ENCODE measurements around the gene RIPPLY3.

Gene RIPPLY3

GRCh38 chr21:37005548-37006485, 685 bp upstream of the RIPPLY3 start:
- no peak for TF ChIP-seq CTCF (IDR thresholded peaks at IDR 0.05)
- Histone ChIP-seq H3K27me3 (peaks cover 80% of the 10 kb centered on the region), H3K27ac (no peak overlapping the region), H3K4me1 (ENCODE audit: control insufficient read depth in 1 of 2, insufficient read depth in 1 of 2, low read depth in 1 of 2, low read length in 1 of 2) (peaks cover 0 to 11% of the 10 kb centered on the region in 2 experiments), H3K36me3 (no peaks in the 10 kb centered on the region), H3K9me3 (no peaks in the 10 kb centered on the region), H3K4me3 (ENCODE audit: low read depth in 1 of 2, low read length in 1 of 2) (no peak overlapping the region)

GRCh38 chr21:37008724-37009123, 2.2 kb downstream of the RIPPLY3 start:
- no peak overlapping the region for H3K4me3 ChIP-seq (ENCODE audit: low read depth in 1 of 2, low read length in 1 of 2)
- H3K36me3 ChIP-seq: no peaks in the 10 kb centered on the region
- peaks cover 0 to 11% of the 10 kb centered on the region in 2 experiments for H3K4me1 ChIP-seq (ENCODE audit: control insufficient read depth in 1 of 2, insufficient read depth in 1 of 2, low read depth in 1 of 2, low read length in 1 of 2)
- H3K27ac ChIP-seq: no peak overlapping the region
- TF ChIP-seq CTCF (IDR thresholded peaks at IDR 0.05): no peak
- no peaks in the 10 kb centered on the region for H3K9me3 ChIP-seq
- H3K27me3 ChIP-seq: peaks cover 92% of the 10 kb centered on the region

- Histone ChIP-seq H3K4me1 (ENCODE audit: control insufficient read depth in 1 of 2, insufficient read depth in 1 of 2, low read depth in 1 of 2, low read length in 1 of 2) (peaks cover 0 to 11% of the 10 kb centered on the region in 2 experiments), H3K36me3 (no peaks in the 10 kb centered on the region), H3K27me3 (peaks cover 89% of the 10 kb centered on the region), H3K9me3 (no peaks in the 10 kb centered on the region), H3K4me3 (ENCODE audit: low read depth in 1 of 2, low read length in 1 of 2) (no peak overlapping the region), H3K27ac (no peak overlapping the region)
- TF ChIP-seq CTCF (IDR thresholded peaks at IDR 0.05): no peak
These were observed 3.3 kb downstream of the RIPPLY3 start for GRCh38 chr21:37009740-37010341.

- Histone ChIP-seq H3K9me3 (no peaks in the 10 kb centered on the region), H3K36me3 (no peaks in the 10 kb centered on the region), H3K4me1 (ENCODE audit: control insufficient read depth in 1 of 2, insufficient read depth in 1 of 2, low read depth in 1 of 2, low read length in 1 of 2) (no peaks in the 10 kb centered on the region), H3K27ac (no peak overlapping the region), H3K4me3 (ENCODE audit: low read depth in 1 of 2, low read length in 1 of 2) (no peak overlapping the region), H3K27me3 (peaks cover 27% of the 10 kb centered on the region)
- TF ChIP-seq CTCF (IDR thresholded peaks at IDR 0.05): no peak
These were observed 11.6 kb downstream of the RIPPLY3 start for GRCh38 chr21:37017951-37018679.

GRCh38 chr21:37026499-37026898, 20.0 kb downstream of the RIPPLY3 start:
- no peaks in the 10 kb centered on the region for H3K9me3 ChIP-seq
- H3K27ac ChIP-seq: no peak overlapping the region
- H3K27me3 ChIP-seq: peaks cover 8% of the 10 kb centered on the region
- no peaks in the 10 kb centered on the region for H3K36me3 ChIP-seq
- TF ChIP-seq CTCF (IDR thresholded peaks at IDR 0.05): no peak
- H3K4me3 ChIP-seq (ENCODE audit: low read depth in 1 of 2, low read length in 1 of 2): no peak overlapping the region
- H3K4me1 ChIP-seq (ENCODE audit: control insufficient read depth in 1 of 2, insufficient read depth in 1 of 2, low read depth in 1 of 2, low read length in 1 of 2): no peaks in the 10 kb centered on the region

All from neutrophil (primary cell).